ENCODE measurements around the gene ZNF462.

- TF ChIP-seq CTCF (IDR thresholded peaks at IDR 0.05) = no peak
- no peak for TF ChIP-seq POLR2A (IDR thresholded peaks at IDR 0.05)
- no peak for TF ChIP-seq EP300 (IDR thresholded peaks at IDR 0.05)
Observed at GRCh38 chr9:106972082-106972481, 109.1 kb downstream of the ZNF462 start.

All from tibial nerve (tissue), 4 donors.